A549 (cell line): ENCODE results near the gene SALL3. TPM values are rescaled to one million over a fixed set of nuclear protein-coding genes. Genes with fewer than 3 reads are reported as not detected.

Source experiments
- ATAC-seq, 2 experiments: fragments of 200-7000 bp in 1 of 2; fragments of >200 bp in 1 of 2; cut with Nextera tagmentation in 1 of 2; cut with Tn5 transposase in 1 of 2; 3 replicates each; pipeline versions ENCODE4 v1.8.0 to v1.9.1; 2018 to 2020; ENCODE audit warnings: mild to moderate bottlenecking in 1 of 2, moderate library complexity in 1 of 2
- CTCF ChIA-PET: fragments of 300-600 bp; sonication (Branson Sonifier 250); formaldehyde crosslinking; extraction: SDS; loops from one replicate; lab custom pipeline; 2021; ENCODE audit warnings: antibody characterized with exemption, inconsistent platforms; lab: Yijun Ruan, JAX
- POLR2A ChIA-PET: fragments of 350-600 bp; formaldehyde crosslinking; extraction: SDS; loops from one replicate; lab custom pipeline; 2021; ENCODE audit warnings: antibody characterized with exemption, inconsistent platforms; lab: Yijun Ruan, JAX
- DNase-seq, 2 experiments: peaks; one replicate each; pipeline versions ENCODE4 v3.0.0 to v3.0.0-alpha.2; 2011 to 2016; ENCODE audit warnings: low read depth in 1 of 2, low spot score in 1 of 2
- FAIRE-seq: peaks from 2 replicates; lab custom pipeline; 2011; peaks lifted over from hg19 to GRCh38; lab: Jason Lieb, UNC
- H3K27ac ChIP-seq, 2 experiments: fragments of >200 bp; sonication (Bioruptor Twin); formaldehyde crosslinking; 3 replicates each; pipeline ENCODE4 v1.5.1; 2016 to 2017
- H3K4me1 ChIP-seq: fragments of >200 bp; sonication (Bioruptor Twin); formaldehyde crosslinking; 3 replicates; pipeline ENCODE4 v1.6.1; 2016
- H3K4me2 ChIP-seq: fragments of >200 bp; sonication (Bioruptor Twin); formaldehyde crosslinking; 3 replicates; pipeline ENCODE4 v1.6.1; 2016
- H3K4me3 ChIP-seq: fragments of >200 bp; sonication (Bioruptor Twin); formaldehyde crosslinking; 3 replicates; pipeline ENCODE4 v1.5.1; 2016
- H3K9me3 ChIP-seq: fragments of >200 bp; sonication (Bioruptor Twin); formaldehyde crosslinking; 3 replicates; pipeline ENCODE4 v1.6.1; 2016
- ATOH8 ChIP-seq: fragments of 250-450 bp; sonication (Bioruptor Pico); IDR thresholded peaks from 2 replicates; pipeline ENCODE4 v1.5.0; 2020; ENCODE audit warnings: low read depth, mild to moderate bottlenecking, moderate library complexity
- EP300 ChIP-seq, 2 experiments: fragments of >200 bp; sonication (Bioruptor Twin); formaldehyde crosslinking; IDR thresholded peaks; 2 replicates in 1 of 2; 3 replicates in 1 of 2; pipeline ENCODE4 v1.6.1; 2016 to 2017
- FOSL2 ChIP-seq, 2 experiments: fragments of 450-650 bp in 1 of 2; fragments of >200 bp in 1 of 2; sonication (Bioruptor Twin) in 1 of 2; formaldehyde crosslinking; IDR thresholded peaks; 2 replicates each; pipeline versions ENCODE4 v1.5.0 to v1.6.1; 2016 to 2020; ENCODE audit warnings: mild to moderate bottlenecking in 1 of 2, moderate library complexity in 1 of 2
- HES2 ChIP-seq: fragments of >200 bp; sonication (Bioruptor Twin); formaldehyde crosslinking; IDR thresholded peaks from 2 replicates; pipeline ENCODE4 v1.6.1; 2016
- HEYL ChIP-seq: fragments of 250-450 bp; sonication (Bioruptor Pico); IDR thresholded peaks from 2 replicates; pipeline ENCODE4 v1.8.0; 2021; ENCODE audit warnings: mild to moderate bottlenecking, moderate library complexity
- HOXB13 ChIP-seq: fragments of 250-450 bp; sonication (Bioruptor Pico); IDR thresholded peaks from 2 replicates; pipeline ENCODE4 v1.5.0; 2020; ENCODE audit warnings: low read depth, mild to moderate bottlenecking, moderate library complexity
- JUNB ChIP-seq: fragments of >200 bp; sonication (Bioruptor Twin); formaldehyde crosslinking; IDR thresholded peaks from 2 replicates; pipeline ENCODE4 v1.6.1; 2016
- MAZ ChIP-seq: fragments of 150-350 bp; IDR thresholded peaks from 2 replicates; pipeline ENCODE4 v1.6.1; 2014; ENCODE audit warnings: antibody characterized with exemption, low read depth, low read length, borderline replicate concordance
- PHF8 ChIP-seq: fragments of 200-600 bp; sonication (generic); IDR thresholded peaks from 2 replicates; pipeline ENCODE4 v1.6.1; 2016; ENCODE audit warnings: low read depth, mild to moderate bottlenecking, antibody characterized with exemption, moderate library complexity, borderline replicate concordance
- POLR2A ChIP-seq: IDR thresholded peaks from 2 replicates; pipeline ENCODE4 v1.6.1; 2012; ENCODE audit warnings: mild to moderate bottlenecking, low read length
- RARB ChIP-seq: fragments of 250-450 bp; sonication (Bioruptor Pico); IDR thresholded peaks from 2 replicates; pipeline ENCODE4 v1.8.0; 2021; ENCODE audit warnings: mild to moderate bottlenecking, moderate library complexity
- RFX5 ChIP-seq: fragments of 450-650 bp; IDR thresholded peaks from 2 replicates; pipeline ENCODE4 v1.7.1; 2014; ENCODE audit warnings: antibody characterized with exemption, mild to moderate bottlenecking, moderate library complexity
- SMC3 ChIP-seq: fragments of >200 bp; sonication (Bioruptor Twin); formaldehyde crosslinking; IDR thresholded peaks from 3 replicates; pipeline ENCODE4 v1.6.1; 2018; ENCODE audit warnings: inconsistent platforms
- TP53 ChIP-seq: fragments of 250-450 bp; sonication (Bioruptor Pico); IDR thresholded peaks from 2 replicates; pipeline ENCODE4 v1.5.0; 2021; ENCODE audit warnings: mild to moderate bottlenecking, moderate library complexity
- ZFP36 ChIP-seq: fragments of 450-650 bp; IDR thresholded peaks from 2 replicates; pipeline ENCODE4 v1.6.1; 2014; ENCODE audit warnings: borderline replicate concordance; ENCODE audit not compliant: partially characterized antibody
- WGBS: methylation state at CpG from one replicate; pipeline ENCODE4 v1.1.6; 2017; ENCODE audit errors: missing lambda C conversion rate; 5-methylcytosine and 5-hydroxymethylcytosine counted together
- polyA plus RNA-seq, 4 experiments: library from polyadenylated mRNA; depleted of rRNA in 3 of 4; stranded (reverse); fragments of >200 nt; fragmentation: RNase III in 1 of 4; extraction: RNeasy Plus Mini Kit Qiagen cat#74134 plus additional on column Dnase treatment in 1 of 4; gene quantifications; 2 replicates in 3 of 4; 3 replicates in 1 of 4; pipeline ENCODE4 v1.2.3, GENCODE V29; 2011 to 2017
- TF ChIP-seq, protein P1 (sequence below): fragments of >200 bp; sonication (Bioruptor Twin); formaldehyde crosslinking; IDR thresholded peaks from 3 replicates; pipeline ENCODE4 v1.6.1; 2016
- TF ChIP-seq, protein P2 (sequence below): fragments of 200-600 bp; sonication (generic); IDR thresholded peaks from 2 replicates; pipeline ENCODE4 v1.6.1; 2016; ENCODE audit warnings: antibody characterized with exemption, mild to moderate bottlenecking, moderate library complexity
- TF ChIP-seq, protein P3 (sequence below): fragments of 150-350 bp; IDR thresholded peaks from 2 replicates; pipeline ENCODE4 v1.6.1; 2014; ENCODE audit warnings: low read depth, mild to moderate bottlenecking, low read length
- TF ChIP-seq, protein P4 (sequence below): fragments of >200 bp; sonication (Bioruptor Twin); formaldehyde crosslinking; IDR thresholded peaks from 3 replicates; pipeline ENCODE4 v1.5.1; 2016

Gene SALL3
- polyA plus RNA-seq, 2 of the 4 experiments (the other 2 are of a cell fraction), result not detected

DNA sequence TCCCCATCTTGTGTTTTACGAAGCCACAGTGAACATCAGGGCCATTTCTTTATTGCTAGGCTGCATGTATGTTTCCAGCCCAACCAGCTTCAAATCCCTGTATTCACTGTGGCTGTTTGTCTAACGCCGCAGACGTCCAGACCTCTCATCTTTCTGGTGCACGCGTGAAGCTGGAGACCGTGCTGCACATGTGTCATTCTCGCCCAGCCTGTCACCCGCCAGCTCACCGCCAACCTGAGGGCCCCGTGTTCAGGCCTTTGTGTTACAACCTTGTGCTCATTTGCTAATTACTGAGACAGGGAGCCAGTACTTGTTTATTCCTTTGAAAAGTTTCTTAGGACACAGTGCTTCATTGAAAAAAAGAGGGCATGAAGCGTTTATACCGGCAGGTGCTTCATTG lies 21.4 kb downstream of the SALL3 start:
- FAIRE-seq (no peak), ATAC-seq (no peak)
- POLR2A ChIA-PET, result no interaction called here
- H3K4me1 ChIP-seq, result no peaks in the 10 kb centered on the region
- CTCF ChIA-PET, result no interaction called here
- H3K4me2 ChIP-seq, result no peak overlapping the region
- no peak overlapping the region for H3K27ac ChIP-seq
- 62% methylated on average over 8 of the region's 13 CpGs for WGBS
- no peaks in the 10 kb centered on the region for H3K9me3 ChIP-seq
- TF ChIP-seq, protein P1, sequence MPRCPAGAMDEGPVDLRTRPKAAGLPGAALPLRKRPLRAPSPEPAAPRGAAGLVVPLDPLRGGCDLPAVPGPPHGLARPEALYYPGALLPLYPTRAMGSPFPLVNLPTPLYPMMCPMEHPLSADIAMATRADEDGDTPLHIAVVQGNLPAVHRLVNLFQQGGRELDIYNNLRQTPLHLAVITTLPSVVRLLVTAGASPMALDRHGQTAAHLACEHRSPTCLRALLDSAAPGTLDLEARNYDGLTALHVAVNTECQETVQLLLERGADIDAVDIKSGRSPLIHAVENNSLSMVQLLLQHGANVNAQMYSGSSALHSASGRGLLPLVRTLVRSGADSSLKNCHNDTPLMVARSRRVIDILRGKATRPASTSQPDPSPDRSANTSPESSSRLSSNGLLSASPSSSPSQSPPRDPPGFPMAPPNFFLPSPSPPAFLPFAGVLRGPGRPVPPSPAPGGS, result no peak
- TF ChIP-seq PHF8, result no peak
- no peak for TF ChIP-seq ATOH8 (CRISPR knock-in tag)
- no peak for TF ChIP-seq HOXB13 (CRISPR knock-in tag)
- TF ChIP-seq, protein P2, sequence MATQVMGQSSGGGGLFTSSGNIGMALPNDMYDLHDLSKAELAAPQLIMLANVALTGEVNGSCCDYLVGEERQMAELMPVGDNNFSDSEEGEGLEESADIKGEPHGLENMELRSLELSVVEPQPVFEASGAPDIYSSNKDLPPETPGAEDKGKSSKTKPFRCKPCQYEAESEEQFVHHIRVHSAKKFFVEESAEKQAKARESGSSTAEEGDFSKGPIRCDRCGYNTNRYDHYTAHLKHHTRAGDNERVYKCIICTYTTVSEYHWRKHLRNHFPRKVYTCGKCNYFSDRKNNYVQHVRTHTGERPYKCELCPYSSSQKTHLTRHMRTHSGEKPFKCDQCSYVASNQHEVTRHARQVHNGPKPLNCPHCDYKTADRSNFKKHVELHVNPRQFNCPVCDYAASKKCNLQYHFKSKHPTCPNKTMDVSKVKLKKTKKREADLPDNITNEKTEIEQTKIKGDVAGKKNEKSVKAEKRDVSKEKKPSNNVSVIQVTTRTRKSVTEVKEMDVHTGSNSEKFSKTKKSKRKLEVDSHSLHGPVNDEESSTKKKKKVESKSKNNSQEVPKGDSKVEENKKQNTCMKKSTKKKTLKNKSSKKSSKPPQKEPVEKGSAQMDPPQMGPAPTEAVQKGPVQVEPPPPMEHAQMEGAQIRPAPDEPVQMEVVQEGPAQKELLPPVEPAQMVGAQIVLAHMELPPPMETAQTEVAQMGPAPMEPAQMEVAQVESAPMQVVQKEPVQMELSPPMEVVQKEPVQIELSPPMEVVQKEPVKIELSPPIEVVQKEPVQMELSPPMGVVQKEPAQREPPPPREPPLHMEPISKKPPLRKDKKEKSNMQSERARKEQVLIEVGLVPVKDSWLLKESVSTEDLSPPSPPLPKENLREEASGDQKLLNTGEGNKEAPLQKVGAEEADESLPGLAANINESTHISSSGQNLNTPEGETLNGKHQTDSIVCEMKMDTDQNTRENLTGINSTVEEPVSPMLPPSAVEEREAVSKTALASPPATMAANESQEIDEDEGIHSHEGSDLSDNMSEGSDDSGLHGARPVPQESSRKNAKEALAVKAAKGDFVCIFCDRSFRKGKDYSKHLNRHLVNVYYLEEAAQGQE, result no peak
- no peak for TF ChIP-seq EP300 (IDR thresholded peaks at IDR 0.05)
- no peak for TF ChIP-seq RARB (CRISPR knock-in tag)
- TF ChIP-seq MAZ, result no peak
- TF ChIP-seq, all 56 proteins: peak for 0
- no peak overlapping the region for H3K4me3 ChIP-seq
- no peak for DNase-seq

- DNase-seq (no peak), ATAC-seq (no peak), FAIRE-seq (no peak)
- CTCF ChIA-PET, result interaction anchor here (0.6 kb wide), 1 partner anchor 783 kb away, joined by 3 read pairs; no protein-coding TSS in a partner anchor
- WGBS, result 85% methylated on average over 20 of the region's 28 CpGs
- no peaks in the 10 kb centered on the region for H3K9me3 ChIP-seq
- POLR2A ChIA-PET, result no interaction called here
- no peak overlapping the region for H3K4me2 ChIP-seq
- H3K27ac ChIP-seq, result no peak overlapping the region
- no peak overlapping the region for H3K4me3 ChIP-seq
- TF ChIP-seq HEYL (CRISPR knock-in tag) (no peak), POLR2A (no peak), TP53 (CRISPR knock-in tag) (no peak), ZFP36 (no peak), SMC3 (no peak), RARB (CRISPR knock-in tag) (no peak), RFX5 (no peak), HES2 (no peak), HOXB13 (CRISPR knock-in tag) (no peak), FOSL2 (IDR thresholded peaks at IDR 0.05) (no peak), FOSL2 (CRISPR knock-in tag; IDR thresholded peaks at IDR 0.05) (no peak), JUNB (no peak)
- TF ChIP-seq, protein P2, result no peak
- TF ChIP-seq, protein P3, sequence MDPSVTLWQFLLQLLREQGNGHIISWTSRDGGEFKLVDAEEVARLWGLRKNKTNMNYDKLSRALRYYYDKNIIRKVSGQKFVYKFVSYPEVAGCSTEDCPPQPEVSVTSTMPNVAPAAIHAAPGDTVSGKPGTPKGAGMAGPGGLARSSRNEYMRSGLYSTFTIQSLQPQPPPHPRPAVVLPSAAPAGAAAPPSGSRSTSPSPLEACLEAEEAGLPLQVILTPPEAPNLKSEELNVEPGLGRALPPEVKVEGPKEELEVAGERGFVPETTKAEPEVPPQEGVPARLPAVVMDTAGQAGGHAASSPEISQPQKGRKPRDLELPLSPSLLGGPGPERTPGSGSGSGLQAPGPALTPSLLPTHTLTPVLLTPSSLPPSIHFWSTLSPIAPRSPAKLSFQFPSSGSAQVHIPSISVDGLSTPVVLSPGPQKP, result no peak
- TF ChIP-seq, protein P1, result no peak
- TF ChIP-seq, protein P4, sequence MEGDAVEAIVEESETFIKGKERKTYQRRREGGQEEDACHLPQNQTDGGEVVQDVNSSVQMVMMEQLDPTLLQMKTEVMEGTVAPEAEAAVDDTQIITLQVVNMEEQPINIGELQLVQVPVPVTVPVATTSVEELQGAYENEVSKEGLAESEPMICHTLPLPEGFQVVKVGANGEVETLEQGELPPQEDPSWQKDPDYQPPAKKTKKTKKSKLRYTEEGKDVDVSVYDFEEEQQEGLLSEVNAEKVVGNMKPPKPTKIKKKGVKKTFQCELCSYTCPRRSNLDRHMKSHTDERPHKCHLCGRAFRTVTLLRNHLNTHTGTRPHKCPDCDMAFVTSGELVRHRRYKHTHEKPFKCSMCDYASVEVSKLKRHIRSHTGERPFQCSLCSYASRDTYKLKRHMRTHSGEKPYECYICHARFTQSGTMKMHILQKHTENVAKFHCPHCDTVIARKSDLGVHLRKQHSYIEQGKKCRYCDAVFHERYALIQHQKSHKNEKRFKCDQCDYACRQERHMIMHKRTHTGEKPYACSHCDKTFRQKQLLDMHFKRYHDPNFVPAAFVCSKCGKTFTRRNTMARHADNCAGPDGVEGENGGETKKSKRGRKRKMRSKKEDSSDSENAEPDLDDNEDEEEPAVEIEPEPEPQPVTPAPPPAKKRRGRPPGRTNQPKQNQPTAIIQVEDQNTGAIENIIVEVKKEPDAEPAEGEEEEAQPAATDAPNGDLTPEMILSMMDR, result no peak
- no peaks in the 10 kb centered on the region for H3K4me1 ChIP-seq
Measured at GRCh38 chr18:79005653-79006052, 26.0 kb downstream of the SALL3 start.
